SHP77 (cell line): Measurements from ENCODE around the gene WASL.
"Not testable (repeated sequence)": the region's sequence is repeated elsewhere in the genome, so short reads cannot be mapped to it uniquely, and the experiment has no call there.

Experiments
- DNase-seq, 2 experiments: peaks; one replicate each; lab custom pipeline; 2025; lab: John Stamatoyannopoulos, UW

WASL gene

DNA sequence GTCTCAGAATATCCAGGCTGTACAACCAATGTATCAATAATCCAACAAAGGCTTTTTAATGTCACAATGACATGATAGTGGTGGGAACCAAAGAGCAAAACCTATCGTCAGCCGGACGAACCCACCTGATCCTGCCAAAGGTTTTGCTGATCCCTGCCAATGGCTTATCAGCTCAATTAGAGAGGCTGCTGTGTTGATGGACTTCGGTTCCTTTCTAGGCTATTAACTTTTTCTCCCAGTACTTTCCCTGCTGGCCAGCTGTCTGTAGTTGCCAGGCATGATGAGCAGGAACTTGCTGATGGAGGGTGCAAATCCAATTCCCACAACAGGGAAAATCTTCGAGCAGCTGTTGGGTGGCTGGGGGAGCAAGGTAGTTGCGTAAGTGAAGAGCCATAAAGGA is 90.8 kb downstream of the WASL start:
- DNase-seq = no peak

DNA sequence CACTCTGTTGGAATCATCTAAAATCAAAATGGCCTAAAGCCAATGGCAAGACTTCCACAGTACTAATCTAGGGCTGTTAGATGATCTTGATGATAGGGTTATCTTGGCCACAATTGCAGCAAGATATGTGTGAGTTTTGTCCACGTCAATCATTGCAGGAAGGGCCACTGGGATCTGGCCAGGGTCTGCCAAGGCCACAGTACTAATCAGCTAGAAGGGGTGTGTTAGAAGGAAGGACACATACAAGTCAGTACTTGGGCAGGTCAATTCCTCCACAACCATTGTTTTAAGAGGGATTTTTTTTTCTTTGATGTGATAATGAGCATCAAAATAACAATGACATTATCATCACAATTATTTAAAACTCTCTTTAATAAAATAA is 91.5 kb downstream of the WASL start:
- DNase-seq = no peak

DNA sequence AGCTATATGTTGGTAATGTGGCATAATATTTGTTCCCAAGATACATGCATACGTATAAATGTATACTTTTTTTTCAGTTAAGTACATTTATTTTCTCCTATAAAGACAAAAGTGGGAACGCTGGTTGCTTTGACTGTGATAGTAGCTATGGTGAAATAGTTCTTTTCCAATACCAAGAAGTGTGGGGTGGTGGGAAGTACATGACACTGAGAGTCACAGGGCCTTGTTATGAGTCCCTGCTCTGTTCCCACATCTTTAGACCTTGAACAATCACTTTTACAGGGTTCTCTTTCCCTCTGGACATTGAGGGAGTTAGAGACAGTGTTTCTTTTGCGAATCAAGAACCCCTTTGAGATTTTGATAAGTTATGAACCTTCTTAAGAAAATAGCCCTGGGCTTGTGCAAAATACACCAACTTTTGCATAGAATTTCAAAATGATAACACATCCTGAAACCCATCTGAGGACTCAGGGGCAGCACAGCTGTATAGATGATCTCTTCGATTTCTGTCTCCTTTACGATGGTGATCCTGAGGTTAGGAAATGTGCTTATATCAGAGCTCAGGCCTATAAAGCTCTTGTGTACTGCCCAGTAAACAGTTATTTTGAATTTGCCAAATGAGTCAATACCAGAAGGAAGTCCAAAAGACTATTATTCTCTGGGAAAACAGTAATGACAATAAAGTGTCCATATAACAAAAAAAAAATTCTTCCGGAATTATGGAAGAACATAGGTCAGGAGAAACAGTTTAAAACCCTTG is 92.1 kb downstream of the WASL start:
- DNase-seq = no peak

DNA sequence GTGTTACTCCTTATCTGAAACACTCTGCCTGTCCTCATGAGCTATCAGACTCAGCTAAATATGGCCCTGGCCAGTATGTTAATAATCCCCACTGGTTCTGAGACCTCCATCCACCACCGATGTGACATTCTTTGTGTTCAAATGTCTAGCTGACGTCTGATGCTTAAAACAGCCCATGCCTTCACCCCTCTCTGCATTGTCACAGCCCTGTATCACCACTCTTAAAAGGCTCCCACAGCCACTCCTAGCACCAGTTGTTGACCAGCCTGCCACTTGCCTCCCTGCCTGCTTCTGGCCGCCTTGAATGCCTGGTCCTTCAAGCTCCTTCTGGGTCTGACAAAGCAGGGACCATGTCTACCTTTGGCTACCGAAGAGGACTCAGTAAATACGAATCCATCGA is 93.2 kb downstream of the WASL start, which contains the start of gene LMOD2:
Gene LMOD2 (plus strand): TSS at position 253 of the 400 bp plus-strand sequence. CDS start 98 bp downstream, at position 351.
- DNase-seq = no peak

DNA sequence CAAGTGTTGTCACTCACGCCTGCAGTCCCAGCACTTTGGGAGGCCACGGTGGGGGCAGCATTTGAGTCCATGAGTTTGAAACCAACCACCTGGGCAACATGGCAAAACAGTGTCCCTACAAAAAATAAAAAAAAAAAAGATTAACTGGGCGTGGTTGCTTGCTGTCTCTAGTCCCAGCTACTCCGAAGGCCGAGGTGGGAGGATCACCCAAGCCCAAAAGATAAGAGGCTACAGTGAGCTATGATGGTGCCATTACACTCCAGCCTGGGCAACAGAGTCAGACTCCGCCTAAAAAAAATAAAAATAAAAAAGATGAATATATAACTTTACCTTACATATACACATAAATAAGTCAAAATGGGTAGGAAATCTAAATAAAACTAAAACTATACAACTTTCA is 95.6 kb downstream of the WASL start:
- no peak for DNase-seq

DNA sequence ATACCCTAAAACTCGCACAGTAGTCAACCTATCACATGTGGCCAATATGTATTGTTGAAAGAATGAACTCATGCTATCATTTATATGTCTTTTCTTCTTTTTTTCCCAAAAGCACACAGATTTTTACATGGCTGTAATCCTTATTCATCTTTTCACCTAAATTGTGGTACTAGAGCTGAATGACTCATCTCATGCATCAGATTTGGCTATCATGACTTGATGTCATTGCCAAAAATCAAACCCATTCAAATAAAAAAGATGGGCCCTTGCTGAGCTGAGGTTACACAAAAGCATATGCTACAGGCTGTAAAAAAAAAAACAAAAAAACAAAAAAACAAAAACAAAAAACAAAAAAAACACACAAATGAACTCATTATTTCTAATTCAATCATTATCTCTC is 96.4 kb downstream of the WASL start:
- DNase-seq = no peak

DNA sequence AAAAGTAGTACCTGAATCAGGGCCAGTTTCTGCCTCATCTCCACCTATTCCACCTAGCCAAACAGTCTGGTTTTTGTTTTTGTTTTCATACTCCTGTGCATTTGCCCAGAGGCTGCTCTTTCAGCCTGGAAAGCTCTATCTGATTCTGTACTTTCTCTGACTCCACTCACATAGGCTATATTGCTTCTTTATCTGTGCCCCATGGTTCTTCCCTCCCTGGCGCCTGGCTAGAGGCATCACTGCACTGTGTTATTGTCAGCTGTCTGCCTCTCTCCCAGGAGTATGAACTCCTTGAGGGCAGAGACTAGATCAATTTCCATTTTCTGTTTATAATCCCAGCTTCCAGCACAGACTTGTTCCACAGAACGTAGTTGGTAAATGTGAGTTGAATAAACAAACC is 98.2 kb downstream of the WASL start:
- no peak for DNase-seq

DNA sequence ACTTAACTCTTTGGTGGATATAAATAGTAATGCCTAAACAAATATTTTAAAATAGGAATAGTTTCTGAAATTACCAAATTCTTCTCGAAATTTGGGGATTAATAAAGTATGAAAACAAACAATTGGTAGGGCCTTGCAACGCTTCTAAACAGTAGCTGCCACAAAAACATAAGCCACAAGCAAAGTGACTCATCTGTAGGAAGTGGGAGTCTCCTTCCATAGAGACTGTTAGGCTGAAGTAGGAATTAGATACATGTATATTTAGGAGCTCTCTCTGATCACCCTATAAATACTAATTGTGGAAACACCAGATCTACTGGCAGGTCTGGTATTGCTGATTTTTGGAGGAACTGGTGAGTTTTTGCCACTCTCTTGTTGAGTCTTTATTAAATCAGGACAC is 98.8 kb downstream of the WASL start:
- no peak for DNase-seq

DNA sequence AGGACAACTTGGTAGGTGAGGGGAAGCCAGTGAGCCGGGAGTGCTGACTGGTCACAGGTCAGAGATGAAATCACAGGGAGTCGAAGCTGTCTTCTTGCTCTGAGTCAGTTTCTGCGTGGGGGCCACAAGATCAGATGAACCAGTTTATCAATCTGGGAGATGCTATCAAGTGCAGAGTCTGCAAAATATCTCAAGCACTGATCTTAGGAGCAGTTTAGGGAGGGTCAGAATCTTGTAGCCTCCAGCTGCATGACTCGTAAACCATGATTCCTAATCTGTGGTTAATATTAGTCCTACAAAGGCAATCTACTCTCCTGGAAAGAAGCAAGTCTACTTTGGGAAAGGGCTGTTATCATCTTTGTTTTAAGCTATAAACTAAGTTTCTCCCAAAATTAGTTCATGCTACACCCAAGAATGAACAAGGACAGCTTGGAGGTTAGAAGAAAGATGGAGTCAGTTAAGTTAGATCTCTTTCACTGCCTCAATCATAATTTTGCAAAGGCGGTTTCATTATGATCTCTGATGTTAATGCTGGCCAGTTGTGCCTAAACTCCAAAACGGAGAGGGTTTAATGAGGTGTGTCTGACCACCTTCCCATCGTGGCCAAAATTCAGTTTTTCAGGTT is 101.6 kb downstream of the WASL start:
- DNase-seq = no peak

DNA sequence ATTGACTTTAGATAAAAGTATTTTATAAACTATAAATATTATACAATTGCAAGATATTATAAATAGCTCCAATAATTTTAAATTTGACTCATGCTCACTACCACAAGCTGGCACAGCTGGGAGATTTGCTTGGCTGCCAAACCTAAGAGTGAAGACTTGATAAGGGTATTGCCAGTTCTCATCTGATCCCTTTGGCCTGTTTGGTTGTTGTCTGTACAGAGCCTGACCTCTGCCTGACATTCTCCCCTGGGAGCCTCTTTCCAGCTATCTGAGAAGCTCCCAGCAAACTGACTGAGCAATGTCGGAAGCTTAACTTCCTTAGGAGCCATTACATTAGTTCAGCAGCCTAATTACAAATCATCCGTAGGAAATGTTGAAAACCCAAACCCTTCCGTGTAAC is 103.3 kb downstream of the WASL start:
- DNase-seq = no peak

DNA sequence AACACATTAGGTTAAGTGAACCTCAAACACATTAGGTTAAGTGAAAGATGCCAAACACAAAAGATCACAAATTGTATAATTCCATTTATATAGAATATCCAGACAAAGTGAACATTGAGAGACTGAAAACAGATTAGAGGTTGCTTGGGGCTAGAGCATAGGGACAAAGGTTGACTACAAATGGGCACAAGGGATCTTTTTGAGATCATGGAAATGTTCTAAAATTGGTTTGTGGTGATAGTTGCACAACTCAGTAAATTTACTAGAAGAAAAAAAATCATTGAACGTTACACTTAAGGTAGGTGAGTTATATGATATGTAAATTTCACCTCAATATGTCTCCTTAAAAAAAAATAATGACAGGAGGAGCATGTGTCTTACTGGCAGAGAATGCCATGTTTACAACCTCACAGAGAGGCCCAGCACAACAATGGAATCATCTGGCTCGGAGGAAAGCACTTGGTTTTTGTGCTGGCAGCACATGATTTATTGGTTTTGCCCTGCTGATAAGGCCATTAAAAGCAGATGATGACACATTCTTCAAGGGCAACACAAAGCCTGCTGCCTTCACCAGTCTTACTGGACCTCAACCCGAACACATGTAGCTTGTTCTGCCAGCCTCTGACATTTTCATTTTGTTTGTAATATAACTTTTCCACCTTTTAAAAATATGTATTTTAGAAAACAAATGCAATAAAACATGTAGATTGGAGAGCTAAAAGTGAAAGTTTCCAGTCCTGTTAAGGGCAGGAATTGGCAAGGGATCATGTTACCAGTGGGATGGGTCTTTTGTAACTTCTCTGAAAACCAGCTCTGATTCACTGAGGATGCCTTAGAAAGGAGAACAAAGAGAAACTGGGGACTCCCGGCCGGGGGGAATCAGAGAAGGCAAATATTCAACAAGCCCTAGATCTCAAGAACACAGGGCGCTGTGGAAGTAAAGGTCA is 105.0 kb downstream of the WASL start:
- peak; percentile 75 to 83 for DNase-seq

DNA sequence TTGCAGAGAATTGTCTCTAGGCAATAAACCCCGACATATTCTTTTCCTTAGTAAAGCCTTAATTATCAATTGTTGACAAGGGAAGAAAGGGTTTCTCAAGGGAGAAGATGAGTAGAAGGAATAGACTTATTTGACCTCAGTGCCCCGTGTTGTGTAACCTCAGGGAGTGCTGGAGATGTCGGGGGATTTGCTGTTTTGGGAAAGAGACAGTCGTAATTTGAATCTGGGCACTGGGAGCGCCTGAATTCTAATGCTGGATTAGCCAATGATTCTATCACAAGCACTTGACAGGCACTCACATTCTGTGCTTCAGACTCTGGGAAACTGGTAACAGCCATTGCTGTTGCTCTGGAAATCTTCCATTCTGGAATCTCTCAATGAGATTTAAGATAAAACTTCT is 106.9 kb downstream of the WASL start:
- DNase-seq = no peak

DNA sequence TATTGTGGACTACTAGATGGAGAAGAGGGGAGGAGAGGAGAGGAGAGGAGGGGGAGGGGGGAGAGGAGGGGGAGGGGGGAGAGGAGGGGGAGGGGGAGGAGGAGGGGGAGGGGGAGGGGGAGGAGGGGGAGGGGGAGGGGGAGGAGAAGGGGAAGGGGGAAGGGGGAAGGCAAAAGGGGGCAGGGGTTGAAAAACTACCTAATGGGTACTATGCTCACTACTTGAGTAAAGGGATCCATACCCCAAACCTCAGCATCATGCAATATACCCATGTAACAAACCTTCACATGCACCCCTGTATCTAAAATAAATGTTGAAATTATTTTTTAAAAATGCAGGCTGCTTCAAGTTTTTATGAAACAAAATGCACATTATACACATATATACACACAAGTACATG is 108.2 kb downstream of the WASL start:
- no peak for DNase-seq

DNA sequence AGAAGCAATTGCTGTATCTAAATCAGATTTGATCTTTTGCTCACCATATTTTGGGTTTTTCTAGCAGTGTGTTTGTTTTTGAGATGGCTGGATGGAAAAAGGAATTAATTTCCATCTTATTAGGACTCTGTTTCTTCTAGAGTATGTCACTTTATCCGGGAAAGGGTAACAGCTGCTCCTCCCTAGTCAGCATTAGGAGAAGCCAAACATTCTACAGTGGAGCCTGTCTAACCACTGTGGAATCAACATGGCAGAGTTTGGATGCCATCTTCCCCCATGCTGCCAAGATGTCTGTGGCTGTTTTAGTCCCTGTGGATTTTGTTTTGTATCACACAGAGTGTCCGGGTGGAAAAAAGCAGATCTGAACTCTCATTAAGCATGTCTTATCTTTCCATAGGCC is 109.2 kb downstream of the WASL start:
- DNase-seq = no peak

DNA sequence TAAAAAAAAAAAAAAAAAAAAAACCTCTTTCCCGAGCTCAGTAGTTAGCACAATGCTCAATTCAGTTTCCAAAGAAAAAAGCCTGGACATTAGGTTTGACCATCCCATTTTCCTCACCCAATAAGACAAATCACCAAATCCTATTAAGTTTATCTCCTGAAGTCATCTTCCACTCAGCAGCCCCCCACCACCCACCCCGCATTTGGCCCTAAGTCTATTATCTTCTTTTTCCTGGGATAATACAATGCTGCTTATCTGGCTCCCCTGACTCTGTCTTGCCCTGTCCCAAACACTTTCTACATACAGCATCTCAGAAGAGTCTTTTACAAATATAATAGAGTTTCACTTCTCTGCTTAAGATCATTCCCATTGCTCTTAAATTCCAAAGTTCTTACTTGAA is 110.9 kb downstream of the WASL start:
- no peak for DNase-seq

DNA sequence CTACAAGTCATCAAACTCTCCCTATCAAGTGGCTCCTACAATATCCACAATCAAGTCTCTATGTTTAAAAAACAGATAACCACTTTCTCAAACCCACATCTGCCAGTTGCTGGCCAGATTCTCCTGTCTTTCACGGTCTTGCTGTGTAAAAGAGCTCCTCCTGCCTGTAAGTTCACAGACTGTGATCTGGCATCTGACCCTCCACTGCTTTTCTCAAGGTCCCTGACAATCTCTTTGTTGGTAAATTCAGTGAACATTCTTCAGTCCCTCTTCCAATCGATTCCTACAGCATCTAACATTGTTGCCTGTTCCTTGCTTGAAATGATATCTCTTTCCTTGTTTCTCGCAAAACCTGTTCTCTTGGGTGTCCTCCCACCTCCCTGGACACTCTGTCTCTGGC is 111.6 kb downstream of the WASL start:
- no peak for DNase-seq

DNA sequence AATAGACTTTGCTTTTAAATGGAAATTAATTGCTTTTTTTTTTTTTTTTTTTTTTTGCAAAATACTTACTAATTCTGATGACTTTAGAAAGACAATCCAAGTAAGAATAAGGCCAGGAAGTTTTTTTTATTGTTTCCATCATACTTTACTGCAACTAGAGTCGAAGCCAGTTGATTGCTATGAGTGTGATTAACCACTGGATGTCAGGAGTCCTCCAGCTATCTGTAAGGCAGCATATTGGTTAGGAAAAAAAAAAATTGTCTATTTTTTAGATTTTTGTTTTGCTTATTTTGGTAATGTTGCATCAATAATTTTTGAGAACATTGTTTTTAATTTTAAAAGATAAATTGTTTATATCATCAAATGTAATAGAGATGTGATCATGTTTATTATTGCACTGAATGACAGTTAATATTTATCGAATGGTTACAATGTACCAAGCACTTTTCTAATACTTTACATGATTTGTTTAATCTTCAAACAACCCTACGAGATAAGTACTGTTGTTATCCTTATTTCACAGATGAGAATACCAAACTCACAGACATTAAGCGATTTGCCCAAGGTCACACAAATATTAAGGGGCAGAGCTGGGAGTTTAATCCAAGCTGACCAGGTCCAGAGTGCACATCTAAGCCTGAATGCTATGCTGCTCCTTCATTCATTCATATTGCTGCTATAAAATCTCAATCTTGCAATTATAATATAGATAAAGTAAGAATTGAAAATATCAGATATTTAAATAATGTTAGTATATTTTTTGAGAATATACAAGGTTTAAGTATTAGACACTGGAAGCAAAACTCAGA is 113.0 kb downstream of the WASL start:
- no peak for DNase-seq

DNA sequence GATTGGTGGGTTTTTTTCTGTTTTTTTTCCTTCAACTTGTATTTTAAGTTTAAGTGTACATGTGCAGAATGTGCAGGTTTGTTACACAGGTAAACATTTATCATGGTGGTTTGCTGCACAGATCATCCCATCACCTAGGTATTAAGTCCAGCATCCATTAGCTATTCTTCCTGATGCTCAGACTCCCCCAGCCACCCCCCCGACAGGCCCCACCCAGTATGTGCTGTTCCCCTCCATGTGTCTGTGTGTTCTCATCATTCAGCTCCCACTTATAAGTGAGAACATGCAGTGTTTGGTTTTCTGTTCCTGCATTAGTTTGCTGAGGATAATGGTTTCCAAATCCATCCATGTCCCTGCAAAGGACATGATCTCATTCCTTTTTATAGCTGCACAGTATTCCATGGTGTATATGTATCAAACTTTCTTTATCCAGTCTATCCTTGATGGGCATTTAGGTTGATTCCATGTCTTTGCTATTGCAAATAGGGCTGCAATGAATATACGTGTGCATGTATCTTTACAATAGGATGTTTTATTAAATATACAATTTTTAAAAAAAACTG is 114.7 kb downstream of the WASL start:
- DNase-seq = not testable (repeated sequence)

DNA sequence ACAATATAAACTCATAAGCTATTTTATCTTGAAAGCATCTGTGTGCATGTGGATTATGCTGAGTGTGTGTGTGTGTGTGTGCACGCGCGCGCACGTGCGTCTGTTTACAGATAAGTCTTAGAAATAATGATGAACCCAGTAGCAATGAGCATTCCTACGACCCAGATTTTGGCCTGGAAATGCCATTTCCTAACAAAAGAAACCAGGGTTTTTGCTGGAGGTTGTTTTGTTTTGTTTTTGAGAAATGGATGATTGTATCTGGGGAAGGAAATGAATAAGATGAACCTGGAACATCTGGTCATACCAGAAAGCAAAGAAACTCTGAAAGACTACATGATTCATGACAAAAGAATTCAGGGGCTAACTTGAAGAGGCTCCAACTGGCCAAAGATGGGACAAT is 115.2 kb downstream of the WASL start:
- no peak for DNase-seq

DNA sequence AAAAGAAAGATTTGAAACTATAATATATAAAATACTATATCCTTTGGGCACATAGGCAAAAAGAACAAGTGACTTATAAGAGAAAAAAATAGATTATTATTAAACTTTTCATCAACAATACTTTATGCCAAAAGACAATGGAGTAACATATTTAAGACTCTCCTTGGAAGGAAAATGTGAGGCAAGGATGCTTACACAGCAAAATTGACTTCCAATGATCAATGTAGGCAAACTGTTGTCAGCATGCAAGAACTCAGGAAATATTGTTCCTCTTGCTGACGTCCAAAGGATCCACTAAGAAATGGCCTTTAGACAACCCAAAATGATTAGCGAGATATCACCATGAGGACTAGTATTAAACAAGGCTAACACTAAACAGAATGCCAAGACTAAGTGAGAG is 116.0 kb downstream of the WASL start:
- DNase-seq = no peak
